OCI-LY3 (cell line): Measurements from ENCODE around the gene SORBS1.

Experiments used
- H2AFZ ChIP-seq: fragments of 200-600, 300-600 bp; shearing (Covaris generic); 2 replicates; pipeline ENCODE4 v1.6.0; 2014; ENCODE audit warnings: antibody characterized with exemption, low read depth, low read length
- H3K27ac ChIP-seq: fragments of 200-600, 300-600 bp; sonication (generic); 2 replicates; pipeline ENCODE4 v1.5.1; 2014; ENCODE audit warnings: mild to moderate bottlenecking, low read length, moderate library complexity, mixed read lengths
- H3K27me3 ChIP-seq: fragments of 200-600, 300-600 bp; sonication (generic); 2 replicates; pipeline ENCODE4 v1.6.1; 2014; ENCODE audit warnings: low read depth, low read length, mixed read lengths
- H3K36me3 ChIP-seq: fragments of 200-600, 300-600 bp; sonication (generic); replicated peaks from 2 replicates; pipeline ENCODE3; 2014; ENCODE audit warnings: low read depth, low read length, mixed read lengths
- H3K4me1 ChIP-seq: fragments of 300-600, 200-600 bp; sonication (generic); 2 replicates; pipeline ENCODE4 v1.6.1; 2014; ENCODE audit warnings: low read length, mixed read lengths
- H3K4me2 ChIP-seq: fragments of 200-600, 300-600 bp; sonication (generic); 2 replicates; pipeline ENCODE4 v1.6.1; 2014; ENCODE audit warnings: low read length, mixed read lengths
- H3K4me3 ChIP-seq: fragments of 300-600, 200-600 bp; sonication (generic); 2 replicates; pipeline ENCODE4 v1.5.1; 2014; ENCODE audit warnings: antibody characterized with exemption, mild to moderate bottlenecking, low read length, moderate library complexity
- H3K79me2 ChIP-seq: fragments of 300-600, 200-600 bp; shearing (Covaris generic); 2 replicates; pipeline ENCODE4 v1.6.1; 2014; ENCODE audit warnings: mild to moderate bottlenecking, low read length, mixed read lengths
- H3K9ac ChIP-seq: fragments of 300-600, 200-600 bp; shearing (Covaris generic); 2 replicates; pipeline ENCODE4 v1.6.0; 2014; ENCODE audit warnings: mild to moderate bottlenecking, low read length, moderate library complexity
- H3K9me3 ChIP-seq: fragments of 200-600, 300-600 bp; shearing (Covaris generic); 2 replicates; pipeline ENCODE4 v1.6.1; 2014; ENCODE audit warnings: low read length, mixed read lengths; ENCODE audit not compliant: insufficient read depth
- H4K20me1 ChIP-seq: fragments of 200-600, 300-600 bp; sonication (generic); 2 replicates; pipeline ENCODE4 v1.6.1; 2016; ENCODE audit warnings: low read length, mixed read lengths; ENCODE audit not compliant: insufficient read depth
- CTCF ChIP-seq: fragments of 200-600, 300-600 bp; sonication (generic); IDR thresholded peaks from 2 replicates; pipeline ENCODE4 v1.5.1; 2014; ENCODE audit warnings: antibody characterized with exemption, low read length, low read depth
- EZH2phosphoT487 ChIP-seq: fragments of 200-600 bp; shearing (Covaris generic); IDR thresholded peaks from 2 replicates; pipeline ENCODE4 v1.6.1; 2018; ENCODE audit warnings: antibody characterized with exemption, mixed run types, low read depth

Gene SORBS1

GRCh38 chr10:95461611-95462010 is 99.6 kb downstream of the SORBS1 start:
- no peak overlapping the region for H3K9ac ChIP-seq
- H3K79me2 ChIP-seq: no peaks in the 10 kb centered on the region
- no peaks in the 10 kb centered on the region for H3K9me3 ChIP-seq
- no peak overlapping the region for H3K27ac ChIP-seq
- H3K4me3 ChIP-seq: no peak overlapping the region
- H3K4me1 ChIP-seq: no peaks in the 10 kb centered on the region
- no peak for TF ChIP-seq CTCF
- TF ChIP-seq EZH2phosphoT487: no peak
- H4K20me1 ChIP-seq: no peaks in the 10 kb centered on the region
- no peak overlapping the region for H2AFZ ChIP-seq
- H3K36me3 ChIP-seq: no peaks in the 10 kb centered on the region
- peaks cover 18% of the 10 kb centered on the region; the same call in 1 of the 2 replicates for H3K27me3 ChIP-seq
- H3K4me2 ChIP-seq: no peak overlapping the region

- H3K27me3 ChIP-seq: peaks cover 21% of the 10 kb centered on the region; the same call in 1 of the 2 replicates
- no peak overlapping the region for H3K9ac ChIP-seq
- TF ChIP-seq CTCF: no peak
- H3K9me3 ChIP-seq: no peaks in the 10 kb centered on the region
- no peaks in the 10 kb centered on the region for H3K4me1 ChIP-seq
- H3K27ac ChIP-seq: no peak overlapping the region
- H3K4me2 ChIP-seq: no peak overlapping the region
- H4K20me1 ChIP-seq: no peaks in the 10 kb centered on the region
- no peaks in the 10 kb centered on the region for H3K36me3 ChIP-seq
- H2AFZ ChIP-seq: no peak overlapping the region
- H3K4me3 ChIP-seq: no peak overlapping the region
- no peaks in the 10 kb centered on the region for H3K79me2 ChIP-seq
These were observed 101.6 kb downstream of the SORBS1 start for GRCh38 chr10:95459446-95460045.

- H3K27me3 ChIP-seq: peaks cover 21% of the 10 kb centered on the region; the same call in 1 of the 2 replicates
- no peak overlapping the region for H3K27ac ChIP-seq
- H3K4me3 ChIP-seq: no peak overlapping the region
- no peaks in the 10 kb centered on the region for H3K79me2 ChIP-seq
- H3K36me3 ChIP-seq: no peaks in the 10 kb centered on the region
- no peak overlapping the region for H3K4me2 ChIP-seq
- no peak overlapping the region for H3K9ac ChIP-seq
- no peaks in the 10 kb centered on the region for H4K20me1 ChIP-seq
- H2AFZ ChIP-seq: no peak overlapping the region
- no peak for TF ChIP-seq CTCF
- no peaks in the 10 kb centered on the region for H3K4me1 ChIP-seq
- no peaks in the 10 kb centered on the region for H3K9me3 ChIP-seq
These were observed 102.3 kb downstream of the SORBS1 start for GRCh38 chr10:95458871-95459270.

- Histone ChIP-seq H2AFZ (no peak overlapping the region), H3K36me3 (no peaks in the 10 kb centered on the region), H3K79me2 (no peaks in the 10 kb centered on the region), H3K9ac (no peak overlapping the region), H3K4me2 (no peak overlapping the region), H3K27me3 (peaks cover 20% of the 10 kb centered on the region; the same call in 1 of the 2 replicates), H3K4me1 (no peaks in the 10 kb centered on the region), H3K27ac (no peak overlapping the region), H3K4me3 (no peak overlapping the region), H3K9me3 (no peaks in the 10 kb centered on the region), H4K20me1 (no peaks in the 10 kb centered on the region)
- TF ChIP-seq CTCF: no peak
- TF ChIP-seq EZH2phosphoT487: no peak
These were observed 103.2 kb downstream of the SORBS1 start for GRCh38 chr10:95458014-95458413.
